Activated naive CD8-positive, alpha-beta T cell treated with anti-CD3 and anti-CD28 coated beads, Interleukin-2, amount 10 ng/mL, durations not matched to agents 7 days and 5 days (primary cell): ENCODE results near the gene HOXA7. TPM values are rescaled to one million over a fixed set of nuclear protein-coding genes. Genes with fewer than 3 reads are reported as not detected.
A peak's percentile ranks its signal among the peaks of the same experiment; 100 is the strongest.

ENCODE experiments used
- ATAC-seq: fragments of 150-1000 bp; cut with Tn5 transposase; one replicate; pipeline ENCODE4 v1.10.0; 2021; ENCODE audit warnings: low read depth, moderate library complexity
- POLR2A ChIA-PET: fragments of 350-600 bp; sonication (Branson Sonifier 250); formaldehyde crosslinking; loops from one replicate; lab custom pipeline; 2021; ENCODE audit warnings: antibody characterized with exemption; lab: Charles Lee
- DNase-seq: peaks from one replicate; pipeline ENCODE4 v3.0.0; 2021
- H3K27ac Mint-ChIP-seq: one replicate; pipeline ENCODE4 v1.8.0; 2022; ENCODE audit warnings: mild to moderate bottlenecking, mixed read lengths
- H3K27me3 Mint-ChIP-seq: one replicate; pipeline ENCODE4 v1.8.0; 2022; ENCODE audit warnings: mild to moderate bottlenecking, moderate library complexity, mixed read lengths
- H3K36me3 Mint-ChIP-seq: one replicate; pipeline ENCODE4 v1.8.0; 2021; ENCODE audit warnings: mild to moderate bottlenecking, mixed read lengths
- H3K4me1 Mint-ChIP-seq: one replicate; pipeline ENCODE4 v1.8.0; 2021; ENCODE audit warnings: mixed read lengths
- H3K4me3 Mint-ChIP-seq: one replicate; pipeline ENCODE4 v1.8.0; 2022; ENCODE audit warnings: mild to moderate bottlenecking, moderate library complexity, mixed read lengths
- H3K9me3 Mint-ChIP-seq: one replicate; pipeline ENCODE4 v1.8.0; 2021; ENCODE audit warnings: mixed read lengths
- total RNA-seq, 2 experiments: library from RNA; stranded (reverse); gene quantifications; one replicate each; pipeline ENCODE4 v1.2.3, GENCODE V29; 2021

HOXA7 gene
- total RNA-seq, 2 experiments from 2014 or later, result not detected

- peaks cover 88% of the 10 kb centered on the region for H3K27me3 Mint-ChIP-seq
- peak overlapping the region; percentile 76 for H3K27ac Mint-ChIP-seq
- H3K36me3 Mint-ChIP-seq, result peaks cover 5% of the 10 kb centered on the region
- no peaks in the 10 kb centered on the region for H3K9me3 Mint-ChIP-seq
- no peak for ATAC-seq
- peaks cover 9% of the 10 kb centered on the region for H3K4me1 Mint-ChIP-seq
- DNase-seq, result peak; percentile 43
- POLR2A ChIA-PET, result interaction anchor here (0.6 kb wide), 1 partner anchor 16 kb away, joined by 3 read pairs; no protein-coding TSS in a partner anchor
- peak overlapping the region; percentile 25 for H3K4me3 Mint-ChIP-seq
Observed at GRCh38 chr7:27166531-27167505, 10.3 kb upstream of the HOXA7 start.

GRCh38 chr7:27165996-27166530 is 9.6 kb upstream of the HOXA7 start:
- H3K4me3 Mint-ChIP-seq, result peak overlapping the region; percentile 56

GRCh38 chr7:27165089-27165995 is 8.9 kb upstream of the HOXA7 start, which contains the start of gene HOXA9:
Gene HOXA9, minus strand, starts transcription at chr7:27165537. Its CDS starts 80 bp downstream, at chr7:27165457.
- peaks cover 5% of the 10 kb centered on the region for H3K36me3 Mint-ChIP-seq
- H3K9me3 Mint-ChIP-seq, result no peaks in the 10 kb centered on the region
- H3K4me3 Mint-ChIP-seq, result peak within 1 kb of the TSS; percentile 56
- H3K27ac Mint-ChIP-seq, result peak within 1 kb of the TSS; percentile 83
- no peak for ATAC-seq
- peak; percentile 39 for DNase-seq
- peaks cover 9% of the 10 kb centered on the region for H3K4me1 Mint-ChIP-seq
- H3K27me3 Mint-ChIP-seq, result peaks cover 80% of the 10 kb centered on the region
- POLR2A ChIA-PET, result no interaction called here

More at GRCh38 chr7:27165996-27166530, 9.6 kb upstream of the HOXA7 start:
- no peak for DNase-seq
- Mint-ChIP-seq H3K27ac (peak overlapping the region; percentile 83), H3K36me3 (peaks cover 5% of the 10 kb centered on the region), H3K4me1 (peaks cover 7% of the 10 kb centered on the region), H3K9me3 (no peaks in the 10 kb centered on the region), H3K27me3 (peaks cover 84% of the 10 kb centered on the region)
- POLR2A ChIA-PET, result interaction anchor here (0.6 kb wide), 1 partner anchor 15 kb away, joined by 3 read pairs; no protein-coding TSS in a partner anchor
- ATAC-seq, result no peak

GRCh38 chr7:27164367-27165088 is 8.1 kb upstream of the HOXA7 start:
- DNase-seq (no peak), ATAC-seq (no peak)
- Mint-ChIP-seq H3K27ac (peak overlapping the region; percentile 54), H3K27me3 (peaks cover 84% of the 10 kb centered on the region), H3K36me3 (peaks cover 5% of the 10 kb centered on the region), H3K4me3 (no peak overlapping the region), H3K4me1 (peaks cover 10% of the 10 kb centered on the region), H3K9me3 (no peaks in the 10 kb centered on the region)
- POLR2A ChIA-PET, result no interaction called here

GRCh38 chr7:27164045-27164366 is 7.5 kb upstream of the HOXA7 start:
- ATAC-seq (no peak), DNase-seq (no peak)
- POLR2A ChIA-PET, result no interaction called here
- Mint-ChIP-seq H3K27ac (peak overlapping the region; percentile 21), H3K36me3 (peaks cover 5% of the 10 kb centered on the region), H3K27me3 (peaks cover 86% of the 10 kb centered on the region), H3K9me3 (no peaks in the 10 kb centered on the region), H3K4me3 (no peak overlapping the region), H3K4me1 (peaks cover 9% of the 10 kb centered on the region)

GRCh38 chr7:27163288-27164044 is 7.0 kb upstream of the HOXA7 start:
- DNase-seq (no peak), ATAC-seq (no peak)
- peaks cover 12% of the 10 kb centered on the region for H3K4me1 Mint-ChIP-seq
- peaks cover 1% of the 10 kb centered on the region for H3K36me3 Mint-ChIP-seq
- no peak overlapping the region for H3K4me3 Mint-ChIP-seq
- peaks cover 85% of the 10 kb centered on the region for H3K27me3 Mint-ChIP-seq
- H3K9me3 Mint-ChIP-seq, result no peaks in the 10 kb centered on the region
- peak overlapping the region; percentile 21 for H3K27ac Mint-ChIP-seq
- POLR2A ChIA-PET, result no interaction called here

GRCh38 chr7:27162561-27163287 is 6.2 kb upstream of the HOXA7 start:
- no peaks in the 10 kb centered on the region for H3K9me3 Mint-ChIP-seq
- H3K4me1 Mint-ChIP-seq, result peaks cover 18% of the 10 kb centered on the region
- H3K4me3 Mint-ChIP-seq, result no peak overlapping the region
- peaks cover 85% of the 10 kb centered on the region for H3K27me3 Mint-ChIP-seq
- H3K27ac Mint-ChIP-seq, result no peak overlapping the region
- POLR2A ChIA-PET, result no interaction called here
- peaks cover 1% of the 10 kb centered on the region for H3K36me3 Mint-ChIP-seq
- ATAC-seq (no peak), DNase-seq (no peak)

GRCh38 chr7:27161721-27162560 is 5.5 kb upstream of the HOXA7 start:
- H3K27me3 Mint-ChIP-seq, result peaks cover 85% of the 10 kb centered on the region
- ATAC-seq (no peak), DNase-seq (no peak)
- no peak overlapping the region for H3K27ac Mint-ChIP-seq
- POLR2A ChIA-PET, result no interaction called here
- H3K9me3 Mint-ChIP-seq, result no peaks in the 10 kb centered on the region
- no peaks in the 10 kb centered on the region for H3K36me3 Mint-ChIP-seq
- no peak overlapping the region for H3K4me3 Mint-ChIP-seq
- H3K4me1 Mint-ChIP-seq, result peaks cover 18% of the 10 kb centered on the region

- peaks cover 83% of the 10 kb centered on the region for H3K27me3 Mint-ChIP-seq
- POLR2A ChIA-PET, result interaction anchor here (1.4 kb wide), 1 partner anchor 791 kb away, joined by 4 read pairs; no protein-coding TSS in a partner anchor
Observed at GRCh38 chr7:27161214-27161720, 4.8 kb upstream of the HOXA7 start.

GRCh38 chr7:27160546-27161213 is 4.2 kb upstream of the HOXA7 start:
- peak; percentile 69 for ATAC-seq
- H3K27me3 Mint-ChIP-seq, result peaks cover 84% of the 10 kb centered on the region
- no peak overlapping the region for H3K27ac Mint-ChIP-seq
- POLR2A ChIA-PET, result interaction anchor here (1.4 kb wide), 1 partner anchor 791 kb away, joined by 4 read pairs; no protein-coding TSS in a partner anchor
- no peaks in the 10 kb centered on the region for H3K9me3 Mint-ChIP-seq
- DNase-seq, result peak; percentile 88
- H3K4me3 Mint-ChIP-seq, result peak overlapping the region; percentile 71
- H3K4me1 Mint-ChIP-seq, result peaks cover 16% of the 10 kb centered on the region
- H3K36me3 Mint-ChIP-seq, result no peaks in the 10 kb centered on the region

More at GRCh38 chr7:27161214-27161720, 4.8 kb upstream of the HOXA7 start:
- Mint-ChIP-seq H3K27ac (no peak overlapping the region), H3K4me3 (peak overlapping the region; percentile 71), H3K36me3 (no peaks in the 10 kb centered on the region), H3K9me3 (no peaks in the 10 kb centered on the region), H3K4me1 (peaks cover 17% of the 10 kb centered on the region)
- ATAC-seq (no peak), DNase-seq (no peak)
